Measurements from ENCODE around the gene HTRA2.

Gene HTRA2

DNA sequence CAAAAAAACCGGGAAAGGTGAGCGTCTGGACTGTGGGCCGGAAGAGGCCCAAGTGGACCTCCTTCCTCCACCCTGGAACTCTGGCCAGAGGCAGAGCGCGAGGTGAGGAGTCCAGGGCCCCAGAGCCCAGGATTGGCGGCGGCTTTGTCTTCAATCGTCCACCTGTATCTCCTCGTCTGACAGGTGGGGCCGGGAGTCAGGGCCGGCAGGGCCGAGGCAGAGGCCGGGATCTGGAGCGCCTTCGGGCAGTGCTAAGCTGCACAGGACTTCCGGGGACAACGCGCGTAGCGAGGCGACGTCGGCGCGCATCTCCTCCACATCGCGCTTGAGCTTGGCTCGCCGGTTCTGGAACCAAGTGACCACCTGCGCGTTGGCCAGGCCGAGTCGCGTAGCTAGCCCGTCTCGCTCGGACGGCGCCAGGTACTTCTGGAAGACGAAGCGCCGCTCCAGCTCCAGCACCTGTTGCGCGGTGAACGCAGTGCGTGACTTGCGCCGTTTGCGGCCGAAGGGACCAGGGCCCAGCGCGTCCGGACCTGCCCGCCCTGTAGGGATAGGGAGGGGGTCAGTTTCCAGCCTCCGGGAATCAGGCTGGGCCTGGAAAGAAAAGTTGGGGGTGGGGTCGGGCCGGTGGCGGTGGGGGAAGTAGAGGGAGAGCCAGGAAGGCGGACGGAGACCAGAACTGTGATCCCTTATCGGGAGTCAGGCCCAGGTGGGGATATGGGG, 31.8 kb upstream of the HTRA2 start:
- no peak for ATAC-seq
- no peak for TF ChIP-seq RARB (CRISPR knock-in tag; IDR thresholded peaks at IDR 0.05)
- TF ChIP-seq, protein P1, sequence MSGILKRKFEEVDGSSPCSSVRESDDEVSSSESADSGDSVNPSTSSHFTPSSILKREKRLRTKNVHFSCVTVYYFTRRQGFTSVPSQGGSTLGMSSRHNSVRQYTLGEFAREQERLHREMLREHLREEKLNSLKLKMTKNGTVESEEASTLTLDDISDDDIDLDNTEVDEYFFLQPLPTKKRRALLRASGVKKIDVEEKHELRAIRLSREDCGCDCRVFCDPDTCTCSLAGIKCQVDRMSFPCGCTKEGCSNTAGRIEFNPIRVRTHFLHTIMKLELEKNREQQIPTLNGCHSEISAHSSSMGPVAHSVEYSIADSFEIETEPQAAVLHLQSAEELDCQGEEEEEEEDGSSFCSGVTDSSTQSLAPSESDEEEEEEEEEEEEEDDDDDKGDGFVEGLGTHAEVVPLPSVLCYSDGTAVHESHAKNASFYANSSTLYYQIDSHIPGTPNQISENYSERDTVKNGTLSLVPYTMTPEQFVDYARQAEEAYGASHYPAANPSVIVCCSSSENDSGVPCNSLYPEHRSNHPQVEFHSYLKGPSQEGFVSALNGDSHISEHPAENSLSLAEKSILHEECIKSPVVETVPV (CRISPR knock-in tag; IDR thresholded peaks at IDR 0.05), result no peak
- no peak for TF ChIP-seq ZNF565 (CRISPR knock-in tag; conservative IDR thresholded peaks at IDR 0.05; ENCODE audit: low read depth)
- TF ChIP-seq ZNF8 (CRISPR knock-in tag; IDR thresholded peaks at IDR 0.05), result no peak
- no peak for TF ChIP-seq PPARA (CRISPR knock-in tag; IDR thresholded peaks at IDR 0.05; ENCODE audit: borderline replicate concordance)

DNA sequence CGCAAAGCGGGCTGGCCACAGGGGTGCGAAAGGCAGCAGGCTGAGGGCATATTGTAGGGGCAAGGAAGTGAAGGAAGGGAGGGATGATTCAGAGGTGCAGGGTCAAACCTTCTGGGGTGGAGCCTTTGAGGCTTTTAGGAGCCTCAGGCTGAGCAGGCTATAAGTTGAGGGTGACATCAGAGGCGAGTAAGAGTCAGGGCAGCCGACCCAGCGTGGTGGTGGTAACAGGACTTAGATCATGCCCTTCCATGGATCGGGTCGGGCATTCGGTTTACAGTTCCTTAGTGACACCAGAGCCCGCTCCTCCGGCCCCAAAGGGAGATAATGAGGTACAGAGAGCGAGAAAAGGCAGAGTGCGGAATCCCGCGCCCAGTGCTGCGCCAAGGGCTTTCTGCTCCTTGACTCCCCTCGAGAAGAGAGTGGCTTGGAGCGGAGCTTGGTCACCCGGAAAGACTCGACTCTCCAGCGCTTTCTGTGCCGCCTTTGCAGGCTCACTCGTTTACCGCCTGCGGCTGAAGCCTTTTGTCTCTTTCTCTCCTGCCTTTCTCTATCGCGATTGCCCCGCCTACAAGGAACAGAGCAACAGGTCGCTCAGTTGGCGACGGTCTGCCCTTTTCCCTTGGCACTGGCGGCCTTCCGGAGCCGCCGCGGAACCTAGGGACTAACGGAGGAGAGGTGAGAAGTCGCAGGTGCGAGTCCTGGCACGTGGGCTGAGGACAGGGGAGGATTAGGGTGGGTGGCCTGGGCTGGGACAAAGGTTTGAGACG, 31.1 kb upstream of the HTRA2 start:
- ATAC-seq, result peak; percentile 33
- TF ChIP-seq, protein P1 (CRISPR knock-in tag; IDR thresholded peaks at IDR 0.05), result no peak
- no peak for TF ChIP-seq GLIS3 (CRISPR knock-in tag; IDR thresholded peaks at IDR 0.05)
- TF ChIP-seq TCF4 (CRISPR knock-in tag; IDR thresholded peaks at IDR 0.05; ENCODE audit: borderline replicate concordance), result no peak
- TF ChIP-seq, protein P2, sequence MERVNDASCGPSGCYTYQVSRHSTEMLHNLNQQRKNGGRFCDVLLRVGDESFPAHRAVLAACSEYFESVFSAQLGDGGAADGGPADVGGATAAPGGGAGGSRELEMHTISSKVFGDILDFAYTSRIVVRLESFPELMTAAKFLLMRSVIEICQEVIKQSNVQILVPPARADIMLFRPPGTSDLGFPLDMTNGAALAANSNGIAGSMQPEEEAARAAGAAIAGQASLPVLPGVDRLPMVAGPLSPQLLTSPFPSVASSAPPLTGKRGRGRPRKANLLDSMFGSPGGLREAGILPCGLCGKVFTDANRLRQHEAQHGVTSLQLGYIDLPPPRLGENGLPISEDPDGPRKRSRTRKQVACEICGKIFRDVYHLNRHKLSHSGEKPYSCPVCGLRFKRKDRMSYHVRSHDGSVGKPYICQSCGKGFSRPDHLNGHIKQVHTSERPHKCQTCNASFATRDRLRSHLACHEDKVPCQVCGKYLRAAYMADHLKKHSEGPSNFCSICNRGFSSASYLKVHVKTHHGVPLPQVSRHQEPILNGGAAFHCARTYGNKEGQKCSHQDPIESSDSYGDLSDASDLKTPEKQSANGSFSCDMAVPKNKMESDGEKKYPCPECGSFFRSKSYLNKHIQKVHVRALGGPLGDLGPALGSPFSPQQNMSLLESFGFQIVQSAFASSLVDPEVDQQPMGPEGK (CRISPR knock-in tag; IDR thresholded peaks at IDR 0.05; ENCODE audit: borderline replicate concordance), result no peak
- no peak for TF ChIP-seq PPARA (CRISPR knock-in tag; IDR thresholded peaks at IDR 0.05; ENCODE audit: borderline replicate concordance)
- TF ChIP-seq OSR1 (CRISPR knock-in tag; IDR thresholded peaks at IDR 0.05), result no peak
- no peak for TF ChIP-seq TOX (CRISPR knock-in tag; IDR thresholded peaks at IDR 0.05; ENCODE audit: borderline replicate concordance)
- no peak for TF ChIP-seq ZNF70 (CRISPR knock-in tag; IDR thresholded peaks at IDR 0.05)
- no peak for TF ChIP-seq BACH2 (CRISPR knock-in tag; IDR thresholded peaks at IDR 0.05; ENCODE audit: borderline replicate concordance)
- TF ChIP-seq, protein P3, sequence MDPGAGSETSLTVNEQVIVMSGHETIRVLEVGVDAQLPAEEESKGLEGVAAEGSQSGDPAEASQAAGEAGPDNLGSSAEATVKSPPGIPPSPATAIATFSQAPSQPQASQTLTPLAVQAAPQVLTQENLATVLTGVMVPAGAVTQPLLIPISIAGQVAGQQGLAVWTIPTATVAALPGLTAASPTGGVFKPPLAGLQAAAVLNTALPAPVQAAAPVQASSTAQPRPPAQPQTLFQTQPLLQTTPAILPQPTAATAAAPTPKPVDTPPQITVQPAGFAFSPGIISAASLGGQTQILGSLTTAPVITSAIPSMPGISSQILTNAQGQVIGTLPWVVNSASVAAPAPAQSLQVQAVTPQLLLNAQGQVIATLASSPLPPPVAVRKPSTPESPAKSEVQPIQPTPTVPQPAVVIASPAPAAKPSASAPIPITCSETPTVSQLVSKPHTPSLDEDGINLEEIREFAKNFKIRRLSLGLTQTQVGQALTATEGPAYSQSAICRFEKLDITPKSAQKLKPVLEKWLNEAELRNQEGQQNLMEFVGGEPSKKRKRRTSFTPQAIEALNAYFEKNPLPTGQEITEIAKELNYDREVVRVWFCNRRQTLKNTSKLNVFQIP (CRISPR knock-in tag; IDR thresholded peaks at IDR 0.05; ENCODE audit: borderline replicate concordance, low read depth), result no peak
- no peak for TF ChIP-seq ZC3H10 (CRISPR knock-in tag; IDR thresholded peaks at IDR 0.05)
- TF ChIP-seq SNAI2 (CRISPR knock-in tag; IDR thresholded peaks at IDR 0.05), result no peak

DNA sequence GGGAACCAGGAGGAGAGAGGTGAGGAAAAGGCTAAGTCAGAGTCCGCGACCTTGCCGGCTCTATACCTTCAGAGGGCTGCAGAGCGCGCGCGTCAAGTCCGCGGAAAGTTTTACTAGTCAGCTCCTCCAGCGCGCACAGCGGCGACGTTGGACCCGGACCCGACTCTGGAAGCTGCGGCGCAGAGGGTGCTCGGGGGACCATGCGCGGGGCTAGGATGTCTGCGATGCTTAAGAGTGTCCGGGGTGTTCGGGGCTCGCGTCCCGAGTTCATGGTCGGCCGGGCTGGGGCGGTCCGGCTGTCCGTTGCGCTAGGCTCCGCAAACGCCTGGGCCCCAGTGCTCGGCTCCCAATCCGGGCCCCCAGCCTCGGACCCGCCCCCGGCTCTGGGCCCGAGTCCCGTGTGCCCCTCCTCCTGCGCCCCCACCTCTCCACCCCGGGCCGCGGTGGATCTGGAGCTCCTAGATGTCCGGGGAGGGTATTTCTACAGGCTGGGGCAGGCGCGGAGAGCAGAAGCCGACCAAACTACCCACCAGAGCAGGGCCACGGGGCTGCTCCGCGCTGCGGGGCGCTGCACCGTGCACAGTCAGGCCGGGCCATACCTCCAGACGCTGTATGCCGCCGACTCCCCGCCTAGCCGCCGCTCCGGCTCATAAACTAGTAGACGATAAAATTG, 30.3 kb upstream of the HTRA2 start, which contains the start of gene LBX2:
TSS of gene LBX2 (minus strand) at position 337 of the 673 bp plus-strand sequence. CDS start at position 271, 66 bp downstream.
- peak; percentile 43 for ATAC-seq
- no peak for TF ChIP-seq BACH2 (CRISPR knock-in tag; IDR thresholded peaks at IDR 0.05; ENCODE audit: borderline replicate concordance)
- no peak for TF ChIP-seq ISL1 (CRISPR knock-in tag; IDR thresholded peaks at IDR 0.05)
- TF ChIP-seq TOX (CRISPR knock-in tag; IDR thresholded peaks at IDR 0.05; ENCODE audit: borderline replicate concordance), result no peak
- TF ChIP-seq, protein P4, sequence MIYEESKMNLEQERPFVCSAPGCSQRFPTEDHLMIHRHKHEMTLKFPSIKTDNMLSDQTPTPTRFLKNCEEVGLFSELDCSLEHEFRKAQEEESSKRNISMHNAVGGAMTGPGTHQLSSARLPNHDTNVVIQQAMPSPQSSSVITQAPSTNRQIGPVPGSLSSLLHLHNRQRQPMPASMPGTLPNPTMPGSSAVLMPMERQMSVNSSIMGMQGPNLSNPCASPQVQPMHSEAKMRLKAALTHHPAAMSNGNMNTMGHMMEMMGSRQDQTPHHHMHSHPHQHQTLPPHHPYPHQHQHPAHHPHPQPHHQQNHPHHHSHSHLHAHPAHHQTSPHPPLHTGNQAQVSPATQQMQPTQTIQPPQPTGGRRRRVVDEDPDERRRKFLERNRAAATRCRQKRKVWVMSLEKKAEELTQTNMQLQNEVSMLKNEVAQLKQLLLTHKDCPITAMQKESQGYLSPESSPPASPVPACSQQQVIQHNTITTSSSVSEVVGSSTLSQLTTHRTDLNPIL (CRISPR knock-in tag; IDR thresholded peaks at IDR 0.05; ENCODE audit: low read depth), result no peak
- TF ChIP-seq RARB (CRISPR knock-in tag; IDR thresholded peaks at IDR 0.05), result no peak
- TF ChIP-seq OSR1 (CRISPR knock-in tag; IDR thresholded peaks at IDR 0.05), result no peak
- TF ChIP-seq ZNF8 (CRISPR knock-in tag; IDR thresholded peaks at IDR 0.05), result no peak
- TF ChIP-seq ESRRG (CRISPR knock-in tag; IDR thresholded peaks at IDR 0.05), result no peak
- no peak for TF ChIP-seq ZC3H10 (CRISPR knock-in tag; IDR thresholded peaks at IDR 0.05)
- TF ChIP-seq, protein P2 (CRISPR knock-in tag; IDR thresholded peaks at IDR 0.05; ENCODE audit: borderline replicate concordance), result no peak

Measured in SK-N-SH treated with all-trans-retinoic acid at 6 μM for 48 hours (cell line).